Transverse colon (tissue), 4 donors: ENCODE measurements around the gene ZNF268. TPM values are rescaled to one million over a fixed set of nuclear protein-coding genes. Genes with fewer than 3 reads are reported as not detected.

Experiments
- DNase-seq: peaks from one replicate; pipeline ENCODE4 v3.0.0-alpha.2; 2019
- H3K27ac ChIP-seq, 4 donors: fragments of 200-600 bp; sonication (generic); 2 replicates each; pipeline ENCODE4 v1.5.1; 2016 to 2018; ENCODE audit warnings: inconsistent platforms in 4 of 4
- H3K27me3 ChIP-seq: fragments of 200-600 bp; sonication (generic); 2 replicates; pipeline ENCODE4 v1.5.1; 2017; ENCODE audit warnings: inconsistent platforms
- H3K36me3 ChIP-seq, 4 donors: fragments of 200-600 bp; sonication (generic); 2 replicates each; pipeline ENCODE4 v1.5.1; 2017 to 2019; ENCODE audit warnings: inconsistent platforms in 4 of 4
- H3K4me1 ChIP-seq, 4 donors: fragments of 200-600 bp; sonication (generic); 2 replicates each; pipeline ENCODE4 v1.5.1; 2017 to 2020; ENCODE audit warnings: inconsistent platforms in 4 of 4
- H3K4me3 ChIP-seq, 4 donors: fragments of 200-600 bp; sonication (generic); 1 replicate in 1 of 4; 2 replicates in 3 of 4; pipeline versions ENCODE4 v1.5.1 to v1.6.1; 2017 to 2019; ENCODE audit warnings: inconsistent platforms in 4 of 4
- H3K9me3 ChIP-seq, 2 donors: fragments of 200-600 bp; sonication (generic); 2 replicates each; pipeline ENCODE4 v1.5.1; 2017 to 2019; ENCODE audit warnings: inconsistent platforms in 2 of 2
- CTCF ChIP-seq, 5 experiments: fragments of 200-600 bp in 3 of 5; fragments of 450-650 bp in 2 of 5; sonication (generic) in 3 of 5; IDR thresholded peaks; 1 replicate in 2 of 5; 2 replicates in 3 of 5; pipeline ENCODE4 v1.5.1; 2016 to 2017; ENCODE audit warnings: antibody characterized with exemption in 5 of 5, inconsistent platforms in 3 of 5, mild to moderate bottlenecking in 2 of 5, moderate library complexity in 1 of 5
- EP300 ChIP-seq: sonication (generic); formaldehyde crosslinking; IDR thresholded peaks from one replicate; pipeline ENCODE4 v1.6.1; 2017; ENCODE audit warnings: antibody characterized with exemption, low read depth
- POLR2A ChIP-seq: fragments of 450-650 bp; IDR thresholded peaks from one replicate; pipeline ENCODE4 v1.6.1; 2016; ENCODE audit warnings: antibody characterized with exemption, mild to moderate bottlenecking, moderate library complexity
- POLR2AphosphoS5 ChIP-seq, 3 donors: sonication (generic); formaldehyde crosslinking; IDR thresholded peaks; one replicate each; pipeline ENCODE4 v1.6.1; 2016; ENCODE audit warnings: antibody characterized with exemption in 3 of 3
- WGBS, 2 donors: methylation state at CpG; one replicate each; pipeline ENCODE4 v1.1.5; 2018; ENCODE audit warnings: low coverage in 1 of 2; 5-methylcytosine and 5-hydroxymethylcytosine counted together
- in situ Hi-C, 4 donors: fragments of 200-750 bp; cut with MboI; loops; one replicate each; pipeline versions ENCODE4 v1.15.0 to v1.15.1; 2017; ENCODE audit warnings: low sequenced_read_pairs in 3 of 4, low pct_ligation_motif_present in 1 of 4, low pct_unique_long_range_greater_than_20kb in 1 of 4
- intact Hi-C: fragments of 100-400 bp; cut with DNase I; formaldehyde crosslinking; loops from one replicate; pipeline ENCODE4 v1.15.1; 2023; ENCODE audit warnings: low total_unique reads
- total RNA-seq, 4 donors: library from RNA; depleted of rRNA; stranded (reverse); fragments of >200 nt; gene quantifications; one replicate each; pipeline ENCODE4 v1.1.0, GENCODE V29; 2016

ZNF268 gene
- total RNA-seq, 4 donors from 2014 or later, result 12.2 to 30.3 (median 16.1) TPM

GRCh38 chr12:133190176-133190575, 8.9 kb downstream of the ZNF268 start:
- WGBS, 2 donors, result 98 to 100% methylated on average over 2 of the region's 2 CpGs
- Histone ChIP-seq H3K9me3 (peaks cover 91 to 100% of the 10 kb centered on the region in 2 donors), H3K27ac (no peak overlapping the region), H3K4me3 (no peak overlapping the region), H3K4me1 (no peaks in the 10 kb centered on the region), H3K36me3 (peaks cover 3 to 100% (median 67%) of the 10 kb centered on the region in 4 donors), H3K27me3 (no peaks in the 10 kb centered on the region)
- intact Hi-C loops (no loop called here), in situ Hi-C loops (no loop called here)
- no peak for DNase-seq
- no peak for TF ChIP-seq POLR2AphosphoS5 (IDR thresholded peaks at IDR 0.05)
- TF ChIP-seq POLR2A, result no peak
- TF ChIP-seq CTCF (IDR thresholded peaks at IDR 0.05), result no peak
- no peak for TF ChIP-seq EP300

- in situ Hi-C loops, result no loop called here
- intact Hi-C loops, result no loop called here
- Histone ChIP-seq H3K4me3 (no peak overlapping the region), H3K4me1 (no peaks in the 10 kb centered on the region), H3K9me3 (peaks cover 81 to 90% of the 10 kb centered on the region in 2 donors), H3K27ac (no peak overlapping the region), H3K27me3 (no peaks in the 10 kb centered on the region), H3K36me3 (peaks cover 5 to 91% (median 63%) of the 10 kb centered on the region in 4 donors)
- no peak for DNase-seq
- TF ChIP-seq CTCF (IDR thresholded peaks at IDR 0.05) (no peak), EP300 (no peak), POLR2A (no peak), POLR2AphosphoS5 (IDR thresholded peaks at IDR 0.05) (no peak)
- 98 to 100% methylated on average over 3 to 5 of the region's 5 CpGs for WGBS, 2 donors
These were observed 11.6 kb downstream of the ZNF268 start for GRCh38 chr12:133192847-133193246.

GRCh38 chr12:133201888-133202287, 20.6 kb downstream of the ZNF268 start:
- no peak for DNase-seq
- peaks cover 70 to 75% of the 10 kb centered on the region in 2 donors for H3K9me3 ChIP-seq
- no peaks in the 10 kb centered on the region for H3K27me3 ChIP-seq
- peaks cover 7 to 48% (median 29%) of the 10 kb centered on the region in 4 donors for H3K36me3 ChIP-seq
- in situ Hi-C loops (no loop called here), intact Hi-C loops (no loop called here)
- no peak overlapping the region for H3K27ac ChIP-seq
- TF ChIP-seq CTCF (IDR thresholded peaks at IDR 0.05) (no peak), POLR2A (no peak), POLR2AphosphoS5 (IDR thresholded peaks at IDR 0.05) (no peak), EP300 (no peak)
- no peaks in the 10 kb centered on the region for H3K4me1 ChIP-seq
- WGBS, 2 donors, result 49 to 97% methylated on average over 2 of the region's 2 CpGs
- H3K4me3 ChIP-seq, result no peak overlapping the region

- intact Hi-C loops, result no loop called here
- peaks cover 7 to 47% (median 28%) of the 10 kb centered on the region in 4 donors for H3K36me3 ChIP-seq
- WGBS, 2 donors, result 94 to 100% methylated on average over 2 of the region's 2 CpGs
These were observed 21.4 kb downstream of the ZNF268 start for GRCh38 chr12:133202493-133203343.

More at GRCh38 chr12:133202493-133203343, 21.4 kb downstream of the ZNF268 start:
- Histone ChIP-seq H3K4me3 (no peak overlapping the region), H3K4me1 (no peaks in the 10 kb centered on the region), H3K27me3 (no peaks in the 10 kb centered on the region), H3K9me3 (peaks cover 78 to 83% of the 10 kb centered on the region in 2 donors), H3K27ac (no peak overlapping the region)
- TF ChIP-seq POLR2AphosphoS5 (IDR thresholded peaks at IDR 0.05) (no peak), POLR2A (no peak), EP300 (no peak), CTCF (IDR thresholded peaks at IDR 0.05) (no peak)
- in situ Hi-C loops, result no loop called here
- no peak for DNase-seq
